Upper lobe of left lung (tissue), 6 donors: ENCODE results near the gene ADORA1. TPM values are rescaled to one million over a fixed set of nuclear protein-coding genes. Genes with fewer than 3 reads are reported as not detected.

Experiments used
- ATAC-seq, 2 donors: fragments of 200-7000 bp; cut with Tn5 transposase; one replicate each; pipeline ENCODE4 v1.9.1; 2022; ENCODE audit warnings: mild to moderate bottlenecking in 2 of 2, moderate library complexity in 2 of 2; ENCODE audit not compliant: low FRiP score in 2 of 2
- DNase-seq, 2 donors: peaks; one replicate each; pipeline ENCODE4 v3.0.0-alpha.2; 2019 to 2020
- H3K27ac ChIP-seq, 4 donors: fragments of 200-600 bp; sonication (generic); one replicate each; pipeline ENCODE4 v1.5.1; 2016 to 2019
- H3K27me3 ChIP-seq, 4 donors: fragments of 200-600 bp; sonication (generic); one replicate each; pipeline ENCODE4 v1.5.1; 2017 to 2019
- H3K36me3 ChIP-seq, 4 donors: fragments of 200-600 bp; sonication (generic); one replicate each; pipeline ENCODE4 v1.5.1; 2016 to 2019
- H3K4me1 ChIP-seq, 4 donors: fragments of 200-600 bp; sonication (generic); one replicate each; pipeline ENCODE4 v1.5.1; 2018 to 2019
- H3K4me3 ChIP-seq, 4 donors: fragments of 200-600 bp; sonication (generic); one replicate each; pipeline ENCODE4 v1.5.1; 2017 to 2019; ENCODE audit warnings: mild to moderate bottlenecking in 2 of 4, moderate library complexity in 1 of 4
- H3K9me3 ChIP-seq, 4 donors: fragments of 200-600 bp; sonication (generic); one replicate each; pipeline ENCODE4 v1.5.1; 2018 to 2019
- CTCF ChIP-seq, 6 experiments: fragments of 450-650 bp in 4 of 6; fragments of 200-600 bp in 2 of 6; sonication (generic) in 2 of 6; IDR thresholded peaks; one replicate each; pipeline ENCODE4 v1.5.1; 2016 to 2019; ENCODE audit warnings: antibody characterized with exemption in 6 of 6
- EP300 ChIP-seq, 4 donors: sonication (generic); formaldehyde crosslinking; IDR thresholded peaks; one replicate each; pipeline ENCODE4 v1.5.1; 2017; ENCODE audit warnings: antibody characterized with exemption in 4 of 4, control low read depth in 2 of 4
- POLR2A ChIP-seq, 4 donors: fragments of 450-650 bp; IDR thresholded peaks; one replicate each; pipeline ENCODE4 v1.5.1; 2016 to 2017; ENCODE audit warnings: antibody characterized with exemption in 4 of 4, mild to moderate bottlenecking in 2 of 4
- POLR2AphosphoS5 ChIP-seq, 2 donors: sonication (generic); formaldehyde crosslinking; IDR thresholded peaks; one replicate each; pipeline ENCODE4 v1.5.1; 2017; ENCODE audit warnings: antibody characterized with exemption in 2 of 2
- WGBS, 2 donors: methylation state at CpG; one replicate each; pipeline ENCODE4 v1.1.5; 2017 to 2018; 5-methylcytosine and 5-hydroxymethylcytosine counted together
- total RNA-seq, 6 donors: library from RNA; depleted of rRNA in 4 of 6; stranded (reverse); fragments of >200 nt in 4 of 6; gene quantifications; one replicate each; pipeline versions ENCODE4 v1.1.0 to v1.2.1, GENCODE V29; 2016 to 2021
- donor health status: DM: no; HTN: no; CAD: no; lungs with moderate emphysema.
- donor health status: DM: no; HTN: yes; CAD: no; lungs with severe emphysema.

ADORA1 gene
- total RNA-seq, 6 donors from 2014 or later, result 0.20 to 5.4 (median 3.1) TPM

- 85 to 89% methylated on average over 7 of the region's 7 CpGs for WGBS, 2 donors
- no peaks in the 10 kb centered on the region for H3K4me1 ChIP-seq
- DNase-seq, result no peak
- H3K36me3 ChIP-seq, result no peaks in the 10 kb centered on the region
- H3K27ac ChIP-seq, result peak overlapping the region in 1 of 4 donors; percentile 60
- no peak overlapping the region for H3K4me3 ChIP-seq
- H3K9me3 ChIP-seq, result peaks cover 4 to 9% (median 7%) of the 10 kb centered on the region in 4 donors
- H3K27me3 ChIP-seq, result no peaks in the 10 kb centered on the region
- no peak for TF ChIP-seq POLR2A (IDR thresholded peaks at IDR 0.05)
- peak in 2 of 4 donors; percentile 19 to 57 for TF ChIP-seq EP300 (IDR thresholded peaks at IDR 0.05)
- peak in 1 of 2 donors; percentile 35 for ATAC-seq
Measured at GRCh38 chr1:203099805-203100515, 27.6 kb upstream of the ADORA1 start.

- Histone ChIP-seq H3K9me3 (peaks cover under 1 to 7% (median 4%) of the 10 kb centered on the region in 4 donors), H3K36me3 (no peaks in the 10 kb centered on the region), H3K27ac (peak overlapping the region in 1 of 4 donors; percentile 60), H3K4me3 (no peak overlapping the region), H3K4me1 (no peaks in the 10 kb centered on the region), H3K27me3 (no peaks in the 10 kb centered on the region)
- TF ChIP-seq EP300 (IDR thresholded peaks at IDR 0.05), result no peak
- no peak for TF ChIP-seq POLR2A (IDR thresholded peaks at IDR 0.05)
- no peak for TF ChIP-seq POLR2AphosphoS5 (IDR thresholded peaks at IDR 0.05)
- no peak for TF ChIP-seq CTCF (IDR thresholded peaks at IDR 0.05)
- ATAC-seq (no peak), DNase-seq (no peak)
Measured at GRCh38 chr1:203100516-203100869, 27.0 kb upstream of the ADORA1 start.

GRCh38 chr1:203101813-203102634, 25.5 kb upstream of the ADORA1 start:
- H3K9me3 ChIP-seq, result peaks cover 0 to 6% (median 3%) of the 10 kb centered on the region in 4 donors
- no peaks in the 10 kb centered on the region for H3K36me3 ChIP-seq
- no peak overlapping the region for H3K27ac ChIP-seq
- no peaks in the 10 kb centered on the region for H3K4me1 ChIP-seq
- H3K4me3 ChIP-seq, result no peak overlapping the region
- H3K27me3 ChIP-seq, result no peaks in the 10 kb centered on the region
- WGBS, 2 donors, result 73 to 76% methylated on average over 5 to 6 of the region's 6 CpGs
- no peak for ATAC-seq
- DNase-seq, result no peak
- TF ChIP-seq POLR2AphosphoS5 (IDR thresholded peaks at IDR 0.05), result no peak
- no peak for TF ChIP-seq EP300 (IDR thresholded peaks at IDR 0.05)
- no peak for TF ChIP-seq POLR2A (IDR thresholded peaks at IDR 0.05)
- TF ChIP-seq CTCF (IDR thresholded peaks at IDR 0.05), result no peak

GRCh38 chr1:203103216-203103615, 24.3 kb upstream of the ADORA1 start:
- WGBS, 2 donors, result 77 to 80% methylated on average over 4 of the region's 4 CpGs
- TF ChIP-seq POLR2AphosphoS5 (IDR thresholded peaks at IDR 0.05), result no peak
- no peak for TF ChIP-seq POLR2A (IDR thresholded peaks at IDR 0.05)
- TF ChIP-seq CTCF (IDR thresholded peaks at IDR 0.05), result no peak
- no peak for TF ChIP-seq EP300 (IDR thresholded peaks at IDR 0.05)
- peaks cover 0 to 6% (median 3%) of the 10 kb centered on the region in 4 donors for H3K9me3 ChIP-seq
- no peak overlapping the region for H3K4me3 ChIP-seq
- ATAC-seq (no peak), DNase-seq (no peak)
- H3K27ac ChIP-seq, result no peak overlapping the region
- no peaks in the 10 kb centered on the region for H3K4me1 ChIP-seq
- no peaks in the 10 kb centered on the region for H3K36me3 ChIP-seq
- no peaks in the 10 kb centered on the region for H3K27me3 ChIP-seq

GRCh38 chr1:203103829-203104495, 23.6 kb upstream of the ADORA1 start:
- no peaks in the 10 kb centered on the region for H3K27me3 ChIP-seq
- TF ChIP-seq POLR2AphosphoS5 (IDR thresholded peaks at IDR 0.05) (no peak), POLR2A (IDR thresholded peaks at IDR 0.05) (no peak), CTCF (IDR thresholded peaks at IDR 0.05) (no peak), EP300 (IDR thresholded peaks at IDR 0.05) (no peak)
- H3K27ac ChIP-seq, result no peak overlapping the region
- H3K4me3 ChIP-seq, result no peak overlapping the region
- no peak for DNase-seq
- no peaks in the 10 kb centered on the region for H3K4me1 ChIP-seq
- WGBS, 2 donors, result 71 to 82% methylated on average over 6 of the region's 6 CpGs
- H3K9me3 ChIP-seq, result peaks cover 0 to 6% (median 3%) of the 10 kb centered on the region in 4 donors
- ATAC-seq, result no peak
- no peaks in the 10 kb centered on the region for H3K36me3 ChIP-seq
